Measurements from ENCODE around the gene GLTP.

Gene GLTP

GRCh38 chr12:109925185-109925840, 45.0 kb upstream of the GLTP start:
- TF ChIP-seq MAX (IDR thresholded peaks at IDR 0.05; ENCODE audit: low read depth, low read length) (no peak), MYC (IDR thresholded peaks at IDR 0.05; ENCODE audit: low read depth, low read length) (no peak), POLR2A (IDR thresholded peaks at IDR 0.05; ENCODE audit: extremely low read depth, insufficient read length) (no peak)
- TF ChIP-seq, protein P1, sequence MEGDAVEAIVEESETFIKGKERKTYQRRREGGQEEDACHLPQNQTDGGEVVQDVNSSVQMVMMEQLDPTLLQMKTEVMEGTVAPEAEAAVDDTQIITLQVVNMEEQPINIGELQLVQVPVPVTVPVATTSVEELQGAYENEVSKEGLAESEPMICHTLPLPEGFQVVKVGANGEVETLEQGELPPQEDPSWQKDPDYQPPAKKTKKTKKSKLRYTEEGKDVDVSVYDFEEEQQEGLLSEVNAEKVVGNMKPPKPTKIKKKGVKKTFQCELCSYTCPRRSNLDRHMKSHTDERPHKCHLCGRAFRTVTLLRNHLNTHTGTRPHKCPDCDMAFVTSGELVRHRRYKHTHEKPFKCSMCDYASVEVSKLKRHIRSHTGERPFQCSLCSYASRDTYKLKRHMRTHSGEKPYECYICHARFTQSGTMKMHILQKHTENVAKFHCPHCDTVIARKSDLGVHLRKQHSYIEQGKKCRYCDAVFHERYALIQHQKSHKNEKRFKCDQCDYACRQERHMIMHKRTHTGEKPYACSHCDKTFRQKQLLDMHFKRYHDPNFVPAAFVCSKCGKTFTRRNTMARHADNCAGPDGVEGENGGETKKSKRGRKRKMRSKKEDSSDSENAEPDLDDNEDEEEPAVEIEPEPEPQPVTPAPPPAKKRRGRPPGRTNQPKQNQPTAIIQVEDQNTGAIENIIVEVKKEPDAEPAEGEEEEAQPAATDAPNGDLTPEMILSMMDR (IDR thresholded peaks at IDR 0.05; ENCODE audit: low read depth, low read length) = no peak
- no peak overlapping the region for H3K4me3 ChIP-seq (ENCODE audit: low read depth, low read length)
- no peak for DNase-seq (ENCODE audit: low read depth)

- TF ChIP-seq POLR2A (IDR thresholded peaks at IDR 0.05; ENCODE audit: extremely low read depth, insufficient read length) (no peak), MAX (IDR thresholded peaks at IDR 0.05; ENCODE audit: low read depth, low read length) (no peak), MYC (IDR thresholded peaks at IDR 0.05; ENCODE audit: low read depth, low read length) (no peak)
- TF ChIP-seq, protein P1 (IDR thresholded peaks at IDR 0.05; ENCODE audit: low read depth, low read length) = no peak
- no peak overlapping the region for H3K4me3 ChIP-seq (ENCODE audit: low read depth, low read length)
- no peak for DNase-seq (ENCODE audit: low read depth)
These were observed 43.3 kb upstream of the GLTP start for GRCh38 chr12:109923481-109924245.

DNA sequence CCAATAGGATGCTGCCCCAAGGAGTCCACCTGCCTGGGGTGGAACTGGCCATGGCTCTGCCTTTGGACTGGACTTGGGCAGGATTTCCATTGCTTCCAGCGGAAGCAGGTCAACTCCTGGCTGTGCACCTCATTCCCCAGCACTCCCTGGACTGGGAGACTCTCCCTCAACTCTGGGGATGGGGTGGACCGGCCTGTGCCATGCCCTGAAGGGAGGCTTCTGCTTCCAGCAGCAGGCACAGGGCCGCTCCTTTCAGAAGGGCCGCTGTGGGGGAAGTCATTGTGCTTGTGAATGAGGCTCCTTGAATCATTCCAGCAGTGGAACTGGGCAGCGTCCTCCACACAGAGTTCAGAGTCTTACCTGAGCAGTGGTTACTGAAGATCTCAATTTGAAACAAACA, 42.7 kb upstream of the GLTP start:
- no peak for TF ChIP-seq POLR2A (IDR thresholded peaks at IDR 0.05; ENCODE audit: extremely low read depth, insufficient read length)
- TF ChIP-seq MAX (IDR thresholded peaks at IDR 0.05; ENCODE audit: low read depth, low read length) = no peak
- no peak for TF ChIP-seq MYC (IDR thresholded peaks at IDR 0.05; ENCODE audit: low read depth, low read length)
- TF ChIP-seq, protein P1 (IDR thresholded peaks at IDR 0.05; ENCODE audit: low read depth, low read length) = no peak
- no peak overlapping the region for H3K4me3 ChIP-seq (ENCODE audit: low read depth, low read length)
- no peak for DNase-seq (ENCODE audit: low read depth)

DNA sequence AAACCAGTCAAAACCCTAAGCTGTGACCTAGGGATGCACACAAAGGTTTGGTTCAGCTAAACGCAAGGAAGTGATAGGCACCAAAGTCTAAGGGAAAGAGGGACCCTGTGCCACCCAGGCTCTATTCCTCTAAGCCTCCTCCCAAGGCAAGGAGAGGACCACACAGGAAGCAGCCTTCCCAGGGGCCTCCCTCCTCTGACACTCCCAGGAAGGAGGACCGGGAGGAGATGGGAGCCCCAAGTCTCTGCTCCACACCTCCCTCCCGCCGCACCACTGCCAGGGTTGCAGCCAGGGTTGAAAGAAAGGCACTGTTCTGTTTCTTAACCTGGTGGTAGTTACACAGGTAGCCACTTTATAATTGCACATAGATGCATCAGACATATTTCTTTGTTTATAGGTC, 41.6 kb upstream of the GLTP start:
- no peak overlapping the region for H3K4me3 ChIP-seq (ENCODE audit: low read depth, low read length)
- no peak for TF ChIP-seq MYC (IDR thresholded peaks at IDR 0.05; ENCODE audit: low read depth, low read length)
- TF ChIP-seq, protein P1 (IDR thresholded peaks at IDR 0.05; ENCODE audit: low read depth, low read length) = no peak
- no peak for TF ChIP-seq POLR2A (IDR thresholded peaks at IDR 0.05; ENCODE audit: extremely low read depth, insufficient read length)
- no peak for TF ChIP-seq MAX (IDR thresholded peaks at IDR 0.05; ENCODE audit: low read depth, low read length)
- DNase-seq (ENCODE audit: low read depth) = no peak

GRCh38 chr12:109920261-109920780, 40.0 kb upstream of the GLTP start:
- H3K4me3 ChIP-seq (ENCODE audit: low read depth, low read length) = no peak overlapping the region
- TF ChIP-seq MAX (IDR thresholded peaks at IDR 0.05; ENCODE audit: low read depth, low read length) = no peak
- TF ChIP-seq, protein P1 (IDR thresholded peaks at IDR 0.05; ENCODE audit: low read depth, low read length) = no peak
- no peak for TF ChIP-seq MYC (IDR thresholded peaks at IDR 0.05; ENCODE audit: low read depth, low read length)
- no peak for TF ChIP-seq POLR2A (IDR thresholded peaks at IDR 0.05; ENCODE audit: extremely low read depth, insufficient read length)
- no peak for DNase-seq (ENCODE audit: low read depth)

Measured in NB4 (cell line).